Measurements from ENCODE around the gene PPARA.

DNA sequence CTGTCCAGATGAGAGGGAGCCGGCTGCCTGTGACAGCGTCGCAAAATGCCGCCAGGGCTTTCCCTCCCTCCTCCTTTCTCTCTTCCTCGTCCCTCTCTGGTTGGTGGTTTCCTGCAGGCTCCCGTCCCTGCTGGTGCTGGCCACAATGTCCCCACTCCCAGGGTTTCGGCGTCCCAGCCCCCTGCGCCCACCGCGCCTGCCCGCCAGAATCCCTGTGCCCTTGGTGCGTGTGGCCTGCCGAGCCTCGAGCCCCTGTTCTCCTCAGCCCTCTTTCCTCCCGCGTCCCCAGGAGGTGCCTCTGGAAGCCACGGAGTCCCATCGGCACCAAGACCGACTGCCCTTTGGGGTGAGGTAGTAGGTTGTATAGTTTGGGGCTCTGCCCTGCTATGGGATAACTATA lies 37.9 kb upstream of the PPARA start:
- TF ChIP-seq, protein P1, sequence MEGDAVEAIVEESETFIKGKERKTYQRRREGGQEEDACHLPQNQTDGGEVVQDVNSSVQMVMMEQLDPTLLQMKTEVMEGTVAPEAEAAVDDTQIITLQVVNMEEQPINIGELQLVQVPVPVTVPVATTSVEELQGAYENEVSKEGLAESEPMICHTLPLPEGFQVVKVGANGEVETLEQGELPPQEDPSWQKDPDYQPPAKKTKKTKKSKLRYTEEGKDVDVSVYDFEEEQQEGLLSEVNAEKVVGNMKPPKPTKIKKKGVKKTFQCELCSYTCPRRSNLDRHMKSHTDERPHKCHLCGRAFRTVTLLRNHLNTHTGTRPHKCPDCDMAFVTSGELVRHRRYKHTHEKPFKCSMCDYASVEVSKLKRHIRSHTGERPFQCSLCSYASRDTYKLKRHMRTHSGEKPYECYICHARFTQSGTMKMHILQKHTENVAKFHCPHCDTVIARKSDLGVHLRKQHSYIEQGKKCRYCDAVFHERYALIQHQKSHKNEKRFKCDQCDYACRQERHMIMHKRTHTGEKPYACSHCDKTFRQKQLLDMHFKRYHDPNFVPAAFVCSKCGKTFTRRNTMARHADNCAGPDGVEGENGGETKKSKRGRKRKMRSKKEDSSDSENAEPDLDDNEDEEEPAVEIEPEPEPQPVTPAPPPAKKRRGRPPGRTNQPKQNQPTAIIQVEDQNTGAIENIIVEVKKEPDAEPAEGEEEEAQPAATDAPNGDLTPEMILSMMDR (IDR thresholded peaks at IDR 0.05; ENCODE audit: insufficient read depth, low read length), result no peak
- TF ChIP-seq REST (IDR thresholded peaks at IDR 0.05; ENCODE audit: insufficient replicate concordance, low read depth), result no peak
